Panc1 (cell line): Measurements from ENCODE around the gene RHBG. TPM values are rescaled to one million over a fixed set of nuclear protein-coding genes. Genes with fewer than 3 reads are reported as not detected.

Experiments used
- ATAC-seq: fragments of 200-7000 bp; cut with Tn5 transposase; 2 replicates; pipeline ENCODE4 v1.9.1; 2020; ENCODE audit warnings: mild to moderate bottlenecking, moderate library complexity
- BruUV-seq: library from RNA; stranded (reverse); fragments of 400-500 nt; replicated peaks from 2 replicates; lab custom pipeline; 2021; lab: Mats Ljungman, UMichigan
- CTCF ChIA-PET: fragments of 300-600 bp; sonication (Branson Sonifier 250); formaldehyde crosslinking; loops from one replicate; lab custom pipeline; 2022; ENCODE audit warnings: antibody characterized with exemption; lab: Charles Lee
- POLR2A ChIA-PET: fragments of 300-600 bp; sonication (Branson Sonifier 250); formaldehyde crosslinking; loops from one replicate; lab custom pipeline; 2022; ENCODE audit warnings: antibody characterized with exemption; lab: Charles Lee
- DNase-seq: peaks from one replicate; pipeline ENCODE4 v3.0.0-alpha.2; 2010; ENCODE audit warnings: low read depth, low spot score
- H3K27ac ChIP-seq: 2 replicates; pipeline ENCODE4 v1.5.1; 2011; ENCODE audit warnings: mild to moderate bottlenecking, low read length, inconsistent platforms
- H3K27me3 ChIP-seq: fragments of 200-500 bp; sonication (Bioruptor generic); 2 replicates; pipeline ENCODE4 v1.6.0; 2014; ENCODE audit warnings: low read length, inconsistent platforms; ENCODE audit not compliant: control insufficient read depth, insufficient read depth
- H3K36me3 ChIP-seq: fragments of 200-500 bp; sonication (Bioruptor generic); 2 replicates; pipeline ENCODE4 v1.5.1; 2014; ENCODE audit warnings: inconsistent platforms, mild to moderate bottlenecking, low read length, moderate library complexity; ENCODE audit not compliant: control insufficient read depth, insufficient read depth
- H3K4me1 ChIP-seq: 2 replicates; pipeline ENCODE4 v1.5.1; 2011; ENCODE audit warnings: inconsistent platforms, mild to moderate bottlenecking, low read length, moderate library complexity; ENCODE audit not compliant: control insufficient read depth, insufficient read depth
- H3K4me3 ChIP-seq, 2 experiments: 2 replicates each; pipeline ENCODE4 v1.5.1; 2011 to 2012; ENCODE audit warnings: low read depth in 2 of 2, low read length in 2 of 2, mild to moderate bottlenecking in 2 of 2, inconsistent platforms in 1 of 2, moderate library complexity in 1 of 2
- H3K9me3 ChIP-seq: fragments of 200-500 bp; sonication (Bioruptor generic); 2 replicates; pipeline ENCODE4 v1.5.1; 2014; ENCODE audit warnings: low read depth, mild to moderate bottlenecking, inconsistent platforms, low read length, moderate library complexity; ENCODE audit not compliant: control insufficient read depth, insufficient read depth
- POLR2AphosphoS5 ChIP-seq: IDR thresholded peaks from 2 replicates; pipeline ENCODE4 v1.6.1; 2012; ENCODE audit warnings: mild to moderate bottlenecking, low read depth, low read length, moderate library complexity
- SIN3A ChIP-seq: IDR thresholded peaks from 2 replicates; pipeline ENCODE4 v1.6.1; 2012; ENCODE audit warnings: low read depth, mild to moderate bottlenecking, low read length, moderate library complexity, borderline replicate concordance; ENCODE audit not compliant: insufficient read depth
- TCF7L2 ChIP-seq: IDR thresholded peaks from 2 replicates; pipeline ENCODE4 v1.6.1; 2011; ENCODE audit warnings: mild to moderate bottlenecking, low read depth, low read length, inconsistent platforms
- in situ Hi-C: cut with HindIII; loops from 2 replicates; pipeline ENCODE4 v1.10.0; 2016; ENCODE audit warnings: low sequenced_read_pairs, low pct_unique_long_range_greater_than_20kb
- intact Hi-C: fragments of 100-400 bp; cut with micrococcal nuclease; formaldehyde crosslinking; loops from one replicate; pipeline ENCODE4 v1.10.0; 2022; ENCODE audit not compliant: unreplicated experiment
- total RNA-seq: library from RNA; stranded (reverse); gene quantifications from one replicate; pipeline ENCODE4 v1.2.1, GENCODE V29; 2021; ENCODE audit not compliant: unreplicated experiment
- TF ChIP-seq, protein P1 (sequence below): fragments of 450-650 bp; IDR thresholded peaks from 2 replicates; pipeline ENCODE4 v1.5.1; 2017; ENCODE audit warnings: mild to moderate bottlenecking
- TF ChIP-seq, protein P2 (sequence below), 2 experiments: IDR thresholded peaks; 2 replicates each; pipeline ENCODE4 v1.6.1; 2011 to 2012; ENCODE audit warnings: low read depth in 2 of 2, control low read depth in 1 of 2, low read length in 1 of 2, mild to moderate bottlenecking in 1 of 2, moderate library complexity in 1 of 2; ENCODE audit not compliant: insufficient read depth in 1 of 2

Gene RHBG
- total RNA-seq, 1 experiment from 2014 or later: 0.28 TPM

GRCh38 chr1:156385534-156386031, 16.6 kb downstream of the RHBG start:
- ATAC-seq: peak; percentile 72
- no peaks in the 10 kb centered on the region for H3K9me3 ChIP-seq
- peak; percentile 20 for DNase-seq
- H3K36me3 ChIP-seq: no peaks in the 10 kb centered on the region
- intact Hi-C loops: loop anchor here (1.0 kb wide), 1 partner anchor 59 kb away; no protein-coding TSS in a partner anchor
- H3K4me3 ChIP-seq: no peak overlapping the region
- in situ Hi-C loops: no loop called here
- BruUV-seq: no TSS peak
- H3K27ac ChIP-seq: no peak overlapping the region
- H3K4me1 ChIP-seq: no peaks in the 10 kb centered on the region
- no peaks in the 10 kb centered on the region for H3K27me3 ChIP-seq
- CTCF ChIA-PET: interaction anchor here (0.5 to 2.3 kb wide), 33 partner anchors 10 to 332 kb away, joined by 3 to 99 read pairs (median 4); no protein-coding TSS in a partner anchor
- no peak for TF ChIP-seq TCF7L2
- no peak for TF ChIP-seq POLR2AphosphoS5
- TF ChIP-seq SIN3A: no peak
- TF ChIP-seq, protein P1, sequence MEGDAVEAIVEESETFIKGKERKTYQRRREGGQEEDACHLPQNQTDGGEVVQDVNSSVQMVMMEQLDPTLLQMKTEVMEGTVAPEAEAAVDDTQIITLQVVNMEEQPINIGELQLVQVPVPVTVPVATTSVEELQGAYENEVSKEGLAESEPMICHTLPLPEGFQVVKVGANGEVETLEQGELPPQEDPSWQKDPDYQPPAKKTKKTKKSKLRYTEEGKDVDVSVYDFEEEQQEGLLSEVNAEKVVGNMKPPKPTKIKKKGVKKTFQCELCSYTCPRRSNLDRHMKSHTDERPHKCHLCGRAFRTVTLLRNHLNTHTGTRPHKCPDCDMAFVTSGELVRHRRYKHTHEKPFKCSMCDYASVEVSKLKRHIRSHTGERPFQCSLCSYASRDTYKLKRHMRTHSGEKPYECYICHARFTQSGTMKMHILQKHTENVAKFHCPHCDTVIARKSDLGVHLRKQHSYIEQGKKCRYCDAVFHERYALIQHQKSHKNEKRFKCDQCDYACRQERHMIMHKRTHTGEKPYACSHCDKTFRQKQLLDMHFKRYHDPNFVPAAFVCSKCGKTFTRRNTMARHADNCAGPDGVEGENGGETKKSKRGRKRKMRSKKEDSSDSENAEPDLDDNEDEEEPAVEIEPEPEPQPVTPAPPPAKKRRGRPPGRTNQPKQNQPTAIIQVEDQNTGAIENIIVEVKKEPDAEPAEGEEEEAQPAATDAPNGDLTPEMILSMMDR: peak; percentile 93
- POLR2A ChIA-PET: interaction anchor here (0.6 kb wide), 1 partner anchor 9 kb away, joined by 6 read pairs; no protein-coding TSS in a partner anchor

DNA sequence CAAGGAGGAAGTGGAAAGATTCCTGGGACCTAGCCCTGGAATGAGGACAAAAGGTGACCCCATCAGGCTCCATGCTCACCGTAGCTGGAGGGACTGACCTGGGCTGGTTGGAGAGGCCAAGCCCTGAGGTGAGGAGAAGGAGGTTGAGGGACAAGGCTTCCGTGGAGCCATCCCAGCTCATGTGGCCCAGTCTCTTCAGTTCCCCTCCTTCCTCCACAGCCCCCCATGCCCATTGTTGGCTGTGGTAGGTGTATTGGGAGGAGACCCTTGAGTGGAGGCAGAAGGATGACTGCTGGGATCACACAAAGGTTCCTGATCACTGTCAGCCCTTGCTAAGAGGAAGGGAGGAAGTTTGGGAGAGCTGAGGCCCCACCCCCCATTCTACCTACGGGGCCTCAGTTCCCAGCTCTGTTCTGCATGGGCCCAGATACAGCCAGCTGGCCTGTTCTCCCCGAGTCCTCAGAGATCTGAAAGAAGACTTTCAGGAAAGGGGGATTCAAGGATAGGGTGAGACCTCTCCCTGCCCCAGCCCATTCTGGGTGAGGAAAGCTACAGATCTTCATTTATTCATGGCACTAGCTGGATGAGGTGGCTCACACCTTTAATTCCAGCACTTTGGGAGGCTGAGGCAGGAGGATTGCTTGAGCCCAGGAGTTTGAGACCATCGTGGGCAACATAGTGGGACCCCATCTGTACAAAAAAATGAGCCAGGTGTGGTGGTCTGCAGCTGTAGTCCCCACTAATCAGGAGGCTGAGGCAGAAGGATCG, 17.3 kb downstream of the RHBG start:
- CTCF ChIA-PET: interaction anchor here (0.5 to 2.3 kb wide), 32 partner anchors 10 to 333 kb away, joined by 3 to 99 read pairs (median 4); no protein-coding TSS in a partner anchor
- no peak for TF ChIP-seq SIN3A
- TF ChIP-seq, protein P2, sequence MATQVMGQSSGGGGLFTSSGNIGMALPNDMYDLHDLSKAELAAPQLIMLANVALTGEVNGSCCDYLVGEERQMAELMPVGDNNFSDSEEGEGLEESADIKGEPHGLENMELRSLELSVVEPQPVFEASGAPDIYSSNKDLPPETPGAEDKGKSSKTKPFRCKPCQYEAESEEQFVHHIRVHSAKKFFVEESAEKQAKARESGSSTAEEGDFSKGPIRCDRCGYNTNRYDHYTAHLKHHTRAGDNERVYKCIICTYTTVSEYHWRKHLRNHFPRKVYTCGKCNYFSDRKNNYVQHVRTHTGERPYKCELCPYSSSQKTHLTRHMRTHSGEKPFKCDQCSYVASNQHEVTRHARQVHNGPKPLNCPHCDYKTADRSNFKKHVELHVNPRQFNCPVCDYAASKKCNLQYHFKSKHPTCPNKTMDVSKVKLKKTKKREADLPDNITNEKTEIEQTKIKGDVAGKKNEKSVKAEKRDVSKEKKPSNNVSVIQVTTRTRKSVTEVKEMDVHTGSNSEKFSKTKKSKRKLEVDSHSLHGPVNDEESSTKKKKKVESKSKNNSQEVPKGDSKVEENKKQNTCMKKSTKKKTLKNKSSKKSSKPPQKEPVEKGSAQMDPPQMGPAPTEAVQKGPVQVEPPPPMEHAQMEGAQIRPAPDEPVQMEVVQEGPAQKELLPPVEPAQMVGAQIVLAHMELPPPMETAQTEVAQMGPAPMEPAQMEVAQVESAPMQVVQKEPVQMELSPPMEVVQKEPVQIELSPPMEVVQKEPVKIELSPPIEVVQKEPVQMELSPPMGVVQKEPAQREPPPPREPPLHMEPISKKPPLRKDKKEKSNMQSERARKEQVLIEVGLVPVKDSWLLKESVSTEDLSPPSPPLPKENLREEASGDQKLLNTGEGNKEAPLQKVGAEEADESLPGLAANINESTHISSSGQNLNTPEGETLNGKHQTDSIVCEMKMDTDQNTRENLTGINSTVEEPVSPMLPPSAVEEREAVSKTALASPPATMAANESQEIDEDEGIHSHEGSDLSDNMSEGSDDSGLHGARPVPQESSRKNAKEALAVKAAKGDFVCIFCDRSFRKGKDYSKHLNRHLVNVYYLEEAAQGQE (IDR thresholded peaks at IDR 0.05; ENCODE audit: insufficient read depth in 1 of 2, low read depth in 2 of 2, low read length in 1 of 2): no peak
- TF ChIP-seq TCF7L2: no peak
- TF ChIP-seq, protein P1: no peak
- TF ChIP-seq POLR2AphosphoS5: no peak
- Histone ChIP-seq H3K27me3 (no peaks in the 10 kb centered on the region), H3K27ac (no peak overlapping the region), H3K4me1 (no peaks in the 10 kb centered on the region), H3K36me3 (no peaks in the 10 kb centered on the region), H3K9me3 (no peaks in the 10 kb centered on the region), H3K4me3 (no peak overlapping the region)
- in situ Hi-C loops (no loop called here), intact Hi-C loops (no loop called here)
- no TSS peak for BruUV-seq
- POLR2A ChIA-PET: interaction anchor here (0.6 kb wide), 1 partner anchor 10 kb away, joined by 6 read pairs; no protein-coding TSS in a partner anchor
- no peak for ATAC-seq
- DNase-seq: no peak
